SK-N-SH treated with all-trans-retinoic acid at 6 μM for 48 hours (cell line): ENCODE results near the gene CYP4V2.

Source experiments
- ATAC-seq: fragments of 200-7000 bp; cut with Tn5 transposase; 3 replicates; pipeline ENCODE4 v1.9.1; 2020; ENCODE audit warnings: mild to moderate bottlenecking, moderate library complexity
- ARNTL ChIP-seq: fragments of 450-650 bp; formaldehyde crosslinking; IDR thresholded peaks from 2 replicates; pipeline ENCODE4 v1.5.0; 2020; ENCODE audit warnings: low read depth, mild to moderate bottlenecking, moderate library complexity, borderline replicate concordance
- BACH2 ChIP-seq: fragments of 250-450 bp; sonication (Bioruptor Pico); IDR thresholded peaks from 2 replicates; pipeline ENCODE4 v1.9.0; 2021; ENCODE audit warnings: mild to moderate bottlenecking, borderline replicate concordance
- CSDC2 ChIP-seq: fragments of 250-450 bp; sonication (Bioruptor Pico); IDR thresholded peaks from 2 replicates; pipeline ENCODE4 v1.5.0; 2020; ENCODE audit warnings: mild to moderate bottlenecking, moderate library complexity
- ESRRG ChIP-seq: fragments of 250-450 bp; sonication (Bioruptor Pico); IDR thresholded peaks from 2 replicates; pipeline ENCODE4 v1.6.1; 2021; ENCODE audit warnings: mild to moderate bottlenecking
- GLIS3 ChIP-seq: fragments of 250-450 bp; sonication (Bioruptor Pico); IDR thresholded peaks from 2 replicates; pipeline ENCODE4 v1.5.0; 2020; ENCODE audit warnings: mild to moderate bottlenecking, moderate library complexity
- ISL1 ChIP-seq: fragments of 250-450 bp; sonication (Bioruptor Pico); IDR thresholded peaks from 2 replicates; pipeline ENCODE4 v2.1.2; 2022; ENCODE audit warnings: mild to moderate bottlenecking, moderate library complexity
- OSR1 ChIP-seq: fragments of 250-450 bp; sonication (Bioruptor Pico); IDR thresholded peaks from 2 replicates; pipeline ENCODE4 v1.8.0; 2022; ENCODE audit warnings: moderate library complexity, mild to moderate bottlenecking, inconsistent platforms
- PPARA ChIP-seq: fragments of 250-450 bp; sonication (Bioruptor Pico); IDR thresholded peaks from 2 replicates; pipeline ENCODE4 v1.5.0; 2020; ENCODE audit warnings: mild to moderate bottlenecking, borderline replicate concordance
- RARB ChIP-seq: fragments of 250-450 bp; sonication (Bioruptor Pico); IDR thresholded peaks from 2 replicates; pipeline ENCODE4 v1.8.0; 2021; ENCODE audit warnings: mild to moderate bottlenecking, moderate library complexity
- SNAI2 ChIP-seq: fragments of 250-450 bp; sonication (Bioruptor Pico); IDR thresholded peaks from 2 replicates; pipeline ENCODE4 v1.5.0; 2020; ENCODE audit warnings: mild to moderate bottlenecking, moderate library complexity
- TOX ChIP-seq: fragments of 250-450 bp; sonication (Bioruptor Pico); IDR thresholded peaks from 2 replicates; pipeline ENCODE4 v1.8.0; 2021; ENCODE audit warnings: mild to moderate bottlenecking, moderate library complexity, borderline replicate concordance
- ZC3H10 ChIP-seq: fragments of 250-450 bp; sonication (Bioruptor Pico); IDR thresholded peaks from 2 replicates; pipeline ENCODE4 v1.5.1; 2021; ENCODE audit warnings: mild to moderate bottlenecking, moderate library complexity
- ZFP3 ChIP-seq: fragments of 250-450 bp; sonication (Bioruptor Pico); IDR thresholded peaks from 2 replicates; pipeline ENCODE4 v1.5.0; 2020; ENCODE audit warnings: mild to moderate bottlenecking, moderate library complexity
- ZFP30 ChIP-seq: fragments of 450-650 bp; formaldehyde crosslinking; IDR thresholded peaks from 2 replicates; pipeline ENCODE4 v1.5.0; 2022; ENCODE audit warnings: mild to moderate bottlenecking, moderate library complexity
- ZNF565 ChIP-seq: fragments of 450-650 bp; formaldehyde crosslinking; conservative IDR thresholded peaks from 2 replicates; pipeline ENCODE4 v1.5.0; 2020; ENCODE audit warnings: low read depth, mild to moderate bottlenecking, moderate library complexity
- ZNF70 ChIP-seq: fragments of 450-650 bp; formaldehyde crosslinking; IDR thresholded peaks from 2 replicates; pipeline ENCODE4 v1.5.0; 2020; ENCODE audit warnings: mild to moderate bottlenecking, moderate library complexity
- ZNF8 ChIP-seq: fragments of 450-650 bp; formaldehyde crosslinking; IDR thresholded peaks from 2 replicates; pipeline ENCODE4 v1.5.0; 2020; ENCODE audit warnings: mild to moderate bottlenecking, moderate library complexity
- TF ChIP-seq, protein P1 (sequence below): fragments of 250-450 bp; sonication (Bioruptor Pico); IDR thresholded peaks from 2 replicates; pipeline ENCODE4 v1.8.0; 2021; ENCODE audit warnings: low read depth, mild to moderate bottlenecking, moderate library complexity, borderline replicate concordance
- TF ChIP-seq, protein P2 (sequence below): fragments of 250-450 bp; sonication (Bioruptor Pico); IDR thresholded peaks from 2 replicates; pipeline ENCODE4 v1.8.0; 2020; ENCODE audit warnings: mild to moderate bottlenecking, moderate library complexity, borderline replicate concordance
- TF ChIP-seq, protein P3 (sequence below): fragments of 250-450 bp; sonication (Bioruptor Pico); IDR thresholded peaks from 2 replicates; pipeline ENCODE4 v1.5.0; 2020; ENCODE audit warnings: mild to moderate bottlenecking, moderate library complexity
- TF ChIP-seq, protein P4 (sequence below): fragments of 250-450 bp; sonication (Bioruptor Pico); IDR thresholded peaks from 2 replicates; pipeline ENCODE4 v1.5.1; 2020; ENCODE audit warnings: low read depth, mild to moderate bottlenecking, moderate library complexity

Gene CYP4V2

DNA sequence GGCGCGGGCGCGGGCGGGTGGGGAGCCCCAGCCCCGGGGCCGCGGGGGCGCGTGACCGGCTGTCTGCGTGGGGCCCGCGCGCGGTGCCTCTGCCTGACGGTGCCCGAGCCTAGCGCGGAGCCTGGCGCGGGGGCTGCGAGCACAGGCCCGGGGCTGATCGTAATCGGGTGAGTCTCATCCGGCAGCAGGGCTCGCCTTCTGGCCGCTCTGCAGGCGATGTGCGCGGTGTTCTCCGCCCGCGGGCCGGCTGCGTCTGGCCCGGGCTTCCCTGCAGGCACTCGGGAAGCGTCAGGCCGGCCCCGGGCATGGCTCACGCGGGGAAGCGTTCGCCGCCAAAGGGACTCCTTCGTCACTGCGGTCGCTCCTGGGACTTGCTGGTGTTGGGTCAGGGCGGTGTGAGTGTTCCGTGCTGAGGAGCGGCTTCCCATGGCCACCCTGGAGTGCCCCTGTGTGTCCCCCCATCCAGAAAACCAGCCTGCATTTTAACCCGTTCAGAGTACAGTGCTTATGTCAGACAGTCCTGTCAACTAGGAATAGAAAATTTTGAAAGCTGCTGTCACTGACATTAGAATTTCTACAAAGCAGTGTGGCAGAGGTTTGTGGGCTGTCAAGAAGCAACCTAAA, 46.3 kb upstream of the CYP4V2 start (continued):
- TF ChIP-seq ARNTL (CRISPR knock-in tag) (no peak), RARB (CRISPR knock-in tag) (no peak)

DNA sequence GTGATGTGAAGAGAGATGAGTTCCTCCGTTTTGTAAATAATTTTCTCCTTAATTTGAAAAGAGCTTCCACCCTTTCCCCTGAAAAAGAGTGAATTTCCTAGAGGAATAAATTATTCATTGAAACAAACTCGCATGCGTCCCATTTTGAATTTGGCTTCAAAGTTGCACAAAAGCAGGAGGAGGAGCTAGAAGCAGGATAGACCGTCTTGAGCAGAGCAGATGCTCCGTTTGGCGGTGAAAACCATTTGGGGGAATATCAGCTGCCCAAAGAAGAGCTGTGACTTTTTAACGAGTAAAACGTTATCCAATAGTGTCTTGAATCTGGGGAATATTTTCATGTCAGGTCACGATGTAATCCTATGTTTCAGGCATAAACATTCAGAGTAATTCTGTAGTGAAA, 44.9 kb upstream of the CYP4V2 start:
- no peak for ATAC-seq
- TF ChIP-seq ARNTL (CRISPR knock-in tag) (no peak), OSR1 (CRISPR knock-in tag) (no peak), ZFP3 (no peak), GLIS3 (CRISPR knock-in tag) (no peak), ESRRG (CRISPR knock-in tag) (no peak), TOX (CRISPR knock-in tag) (no peak), ISL1 (CRISPR knock-in tag) (no peak), ZC3H10 (CRISPR knock-in tag) (no peak), ZNF70 (CRISPR knock-in tag) (no peak), RARB (CRISPR knock-in tag) (no peak), CSDC2 (CRISPR knock-in tag) (no peak), BACH2 (no peak), ZFP30 (CRISPR knock-in tag) (no peak), ZNF8 (CRISPR knock-in tag) (no peak), PPARA (CRISPR knock-in tag) (no peak)
- TF ChIP-seq, protein P1, sequence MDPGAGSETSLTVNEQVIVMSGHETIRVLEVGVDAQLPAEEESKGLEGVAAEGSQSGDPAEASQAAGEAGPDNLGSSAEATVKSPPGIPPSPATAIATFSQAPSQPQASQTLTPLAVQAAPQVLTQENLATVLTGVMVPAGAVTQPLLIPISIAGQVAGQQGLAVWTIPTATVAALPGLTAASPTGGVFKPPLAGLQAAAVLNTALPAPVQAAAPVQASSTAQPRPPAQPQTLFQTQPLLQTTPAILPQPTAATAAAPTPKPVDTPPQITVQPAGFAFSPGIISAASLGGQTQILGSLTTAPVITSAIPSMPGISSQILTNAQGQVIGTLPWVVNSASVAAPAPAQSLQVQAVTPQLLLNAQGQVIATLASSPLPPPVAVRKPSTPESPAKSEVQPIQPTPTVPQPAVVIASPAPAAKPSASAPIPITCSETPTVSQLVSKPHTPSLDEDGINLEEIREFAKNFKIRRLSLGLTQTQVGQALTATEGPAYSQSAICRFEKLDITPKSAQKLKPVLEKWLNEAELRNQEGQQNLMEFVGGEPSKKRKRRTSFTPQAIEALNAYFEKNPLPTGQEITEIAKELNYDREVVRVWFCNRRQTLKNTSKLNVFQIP (CRISPR knock-in tag): no peak
- TF ChIP-seq, protein P2, sequence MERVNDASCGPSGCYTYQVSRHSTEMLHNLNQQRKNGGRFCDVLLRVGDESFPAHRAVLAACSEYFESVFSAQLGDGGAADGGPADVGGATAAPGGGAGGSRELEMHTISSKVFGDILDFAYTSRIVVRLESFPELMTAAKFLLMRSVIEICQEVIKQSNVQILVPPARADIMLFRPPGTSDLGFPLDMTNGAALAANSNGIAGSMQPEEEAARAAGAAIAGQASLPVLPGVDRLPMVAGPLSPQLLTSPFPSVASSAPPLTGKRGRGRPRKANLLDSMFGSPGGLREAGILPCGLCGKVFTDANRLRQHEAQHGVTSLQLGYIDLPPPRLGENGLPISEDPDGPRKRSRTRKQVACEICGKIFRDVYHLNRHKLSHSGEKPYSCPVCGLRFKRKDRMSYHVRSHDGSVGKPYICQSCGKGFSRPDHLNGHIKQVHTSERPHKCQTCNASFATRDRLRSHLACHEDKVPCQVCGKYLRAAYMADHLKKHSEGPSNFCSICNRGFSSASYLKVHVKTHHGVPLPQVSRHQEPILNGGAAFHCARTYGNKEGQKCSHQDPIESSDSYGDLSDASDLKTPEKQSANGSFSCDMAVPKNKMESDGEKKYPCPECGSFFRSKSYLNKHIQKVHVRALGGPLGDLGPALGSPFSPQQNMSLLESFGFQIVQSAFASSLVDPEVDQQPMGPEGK (CRISPR knock-in tag): no peak
- TF ChIP-seq, protein P3, sequence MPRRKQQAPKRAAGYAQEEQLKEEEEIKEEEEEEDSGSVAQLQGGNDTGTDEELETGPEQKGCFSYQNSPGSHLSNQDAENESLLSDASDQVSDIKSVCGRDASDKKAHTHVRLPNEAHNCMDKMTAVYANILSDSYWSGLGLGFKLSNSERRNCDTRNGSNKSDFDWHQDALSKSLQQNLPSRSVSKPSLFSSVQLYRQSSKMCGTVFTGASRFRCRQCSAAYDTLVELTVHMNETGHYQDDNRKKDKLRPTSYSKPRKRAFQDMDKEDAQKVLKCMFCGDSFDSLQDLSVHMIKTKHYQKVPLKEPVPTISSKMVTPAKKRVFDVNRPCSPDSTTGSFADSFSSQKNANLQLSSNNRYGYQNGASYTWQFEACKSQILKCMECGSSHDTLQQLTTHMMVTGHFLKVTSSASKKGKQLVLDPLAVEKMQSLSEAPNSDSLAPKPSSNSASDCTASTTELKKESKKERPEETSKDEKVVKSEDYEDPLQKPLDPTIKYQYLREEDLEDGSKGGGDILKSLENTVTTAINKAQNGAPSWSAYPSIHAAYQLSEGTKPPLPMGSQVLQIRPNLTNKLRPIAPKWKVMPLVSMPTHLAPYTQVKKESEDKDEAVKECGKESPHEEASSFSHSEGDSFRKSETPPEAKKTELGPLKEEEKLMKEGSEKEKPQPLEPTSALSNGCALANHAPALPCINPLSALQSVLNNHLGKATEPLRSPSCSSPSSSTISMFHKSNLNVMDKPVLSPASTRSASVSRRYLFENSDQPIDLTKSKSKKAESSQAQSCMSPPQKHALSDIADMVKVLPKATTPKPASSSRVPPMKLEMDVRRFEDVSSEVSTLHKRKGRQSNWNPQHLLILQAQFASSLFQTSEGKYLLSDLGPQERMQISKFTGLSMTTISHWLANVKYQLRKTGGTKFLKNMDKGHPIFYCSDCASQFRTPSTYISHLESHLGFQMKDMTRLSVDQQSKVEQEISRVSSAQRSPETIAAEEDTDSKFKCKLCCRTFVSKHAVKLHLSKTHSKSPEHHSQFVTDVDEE (CRISPR knock-in tag): no peak

DNA sequence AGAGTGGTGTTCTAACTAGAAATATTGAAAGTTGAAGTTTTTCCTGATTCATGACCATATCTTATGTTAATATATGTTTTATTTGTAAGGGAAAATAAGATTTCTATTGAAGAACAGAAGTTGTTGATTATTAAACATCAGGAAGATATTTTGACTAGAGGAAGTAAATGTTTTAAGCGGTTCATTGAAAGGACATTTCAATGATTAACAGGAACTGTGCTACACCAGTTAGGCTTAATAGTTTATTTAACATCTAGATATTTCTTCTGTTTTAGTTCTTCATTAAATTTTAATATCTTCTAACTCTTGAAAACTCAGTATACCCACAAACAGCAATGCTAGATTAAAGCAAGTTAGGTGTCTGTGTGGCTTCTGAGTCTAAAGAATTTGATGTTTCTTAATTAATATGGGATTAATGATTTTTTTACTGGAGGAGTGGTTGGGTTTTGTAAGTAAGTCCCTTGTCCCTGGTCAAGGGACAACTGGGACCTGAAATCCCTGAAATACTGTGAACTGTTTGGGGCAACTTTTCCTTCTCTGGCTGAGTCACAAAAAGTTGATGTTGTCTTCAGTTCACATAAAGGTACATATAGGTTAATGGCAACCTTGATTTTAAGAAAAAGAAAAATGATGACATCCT, 42.9 kb upstream of the CYP4V2 start:
- ATAC-seq: no peak
- no peak for TF ChIP-seq ZNF70 (CRISPR knock-in tag)
- TF ChIP-seq ARNTL (CRISPR knock-in tag): no peak
- TF ChIP-seq ZC3H10 (CRISPR knock-in tag): no peak
- TF ChIP-seq PPARA (CRISPR knock-in tag): no peak
- TF ChIP-seq, protein P4, sequence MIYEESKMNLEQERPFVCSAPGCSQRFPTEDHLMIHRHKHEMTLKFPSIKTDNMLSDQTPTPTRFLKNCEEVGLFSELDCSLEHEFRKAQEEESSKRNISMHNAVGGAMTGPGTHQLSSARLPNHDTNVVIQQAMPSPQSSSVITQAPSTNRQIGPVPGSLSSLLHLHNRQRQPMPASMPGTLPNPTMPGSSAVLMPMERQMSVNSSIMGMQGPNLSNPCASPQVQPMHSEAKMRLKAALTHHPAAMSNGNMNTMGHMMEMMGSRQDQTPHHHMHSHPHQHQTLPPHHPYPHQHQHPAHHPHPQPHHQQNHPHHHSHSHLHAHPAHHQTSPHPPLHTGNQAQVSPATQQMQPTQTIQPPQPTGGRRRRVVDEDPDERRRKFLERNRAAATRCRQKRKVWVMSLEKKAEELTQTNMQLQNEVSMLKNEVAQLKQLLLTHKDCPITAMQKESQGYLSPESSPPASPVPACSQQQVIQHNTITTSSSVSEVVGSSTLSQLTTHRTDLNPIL (CRISPR knock-in tag): no peak
- no peak for TF ChIP-seq RARB (CRISPR knock-in tag)
- TF ChIP-seq, protein P3 (CRISPR knock-in tag): no peak
- no peak for TF ChIP-seq CSDC2 (CRISPR knock-in tag)
- no peak for TF ChIP-seq ZNF565 (CRISPR knock-in tag)
- TF ChIP-seq BACH2: no peak
- TF ChIP-seq, protein P2 (CRISPR knock-in tag): no peak
- TF ChIP-seq SNAI2 (CRISPR knock-in tag): no peak
- no peak for TF ChIP-seq ISL1 (CRISPR knock-in tag)
- TF ChIP-seq, all 23 proteins: peak for 0
